T-helper 2 cell treated with Interferon-gamma antibody and Interleukin-4, amounts not matched to agents 5 μg/mL and 100 μg/mL, for 36 hours (primary cell): Measurements from ENCODE around the gene APOO.
"Not testable (repeated sequence)": the region's sequence is repeated elsewhere in the genome, so short reads cannot be mapped to it uniquely, and the experiment has no call there.

Source experiments
- DNase-seq: peaks from one replicate; pipeline ENCODE4 v3.0.0; 2021; ENCODE audit warnings: low spot score
- H3K27ac Mint-ChIP-seq: one replicate; pipeline ENCODE4 v1.8.0; 2021; ENCODE audit warnings: mild to moderate bottlenecking, mixed read lengths
- H3K27me3 Mint-ChIP-seq: one replicate; pipeline ENCODE4 v1.8.0; 2021; ENCODE audit warnings: low read depth, mixed read lengths
- H3K36me3 Mint-ChIP-seq: one replicate; pipeline ENCODE4 v1.8.0; 2021; ENCODE audit warnings: low read depth, mixed read lengths
- H3K4me1 Mint-ChIP-seq: one replicate; pipeline ENCODE4 v1.8.0; 2021; ENCODE audit warnings: low read depth, mixed read lengths
- H3K4me3 Mint-ChIP-seq: one replicate; pipeline ENCODE4 v1.8.0; 2022; ENCODE audit warnings: mild to moderate bottlenecking, moderate library complexity, mixed read lengths
- H3K9me3 Mint-ChIP-seq: one replicate; pipeline ENCODE4 v1.8.0; 2021; ENCODE audit warnings: mixed read lengths

The APOO gene

DNA sequence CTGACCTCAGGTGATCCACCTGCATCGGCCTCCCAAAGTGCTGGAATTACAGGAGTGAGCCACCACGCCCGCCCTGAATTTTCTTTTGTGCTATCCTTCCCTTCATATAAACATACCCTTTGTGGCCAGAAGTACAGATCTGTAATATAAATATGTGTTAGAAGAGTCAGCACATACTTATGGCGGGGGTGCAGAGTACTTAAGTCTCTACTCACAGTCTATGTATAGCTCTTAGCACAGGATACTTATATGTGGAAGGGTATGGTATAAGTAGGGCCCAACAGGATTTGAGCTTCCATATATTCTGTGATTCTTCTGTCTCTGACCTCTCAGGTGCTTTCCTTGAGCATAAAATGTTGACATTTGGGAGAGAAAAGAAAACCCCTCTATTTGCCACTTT is 18.3 kb upstream of the APOO start:
- Mint-ChIP-seq H3K27ac (no peak overlapping the region), H3K9me3 (no peaks in the 10 kb centered on the region), H3K4me3 (no peak overlapping the region), H3K36me3 (no peaks in the 10 kb centered on the region), H3K4me1 (peaks cover 7% of the 10 kb centered on the region), H3K27me3 (no peaks in the 10 kb centered on the region)
- no peak for DNase-seq

DNA sequence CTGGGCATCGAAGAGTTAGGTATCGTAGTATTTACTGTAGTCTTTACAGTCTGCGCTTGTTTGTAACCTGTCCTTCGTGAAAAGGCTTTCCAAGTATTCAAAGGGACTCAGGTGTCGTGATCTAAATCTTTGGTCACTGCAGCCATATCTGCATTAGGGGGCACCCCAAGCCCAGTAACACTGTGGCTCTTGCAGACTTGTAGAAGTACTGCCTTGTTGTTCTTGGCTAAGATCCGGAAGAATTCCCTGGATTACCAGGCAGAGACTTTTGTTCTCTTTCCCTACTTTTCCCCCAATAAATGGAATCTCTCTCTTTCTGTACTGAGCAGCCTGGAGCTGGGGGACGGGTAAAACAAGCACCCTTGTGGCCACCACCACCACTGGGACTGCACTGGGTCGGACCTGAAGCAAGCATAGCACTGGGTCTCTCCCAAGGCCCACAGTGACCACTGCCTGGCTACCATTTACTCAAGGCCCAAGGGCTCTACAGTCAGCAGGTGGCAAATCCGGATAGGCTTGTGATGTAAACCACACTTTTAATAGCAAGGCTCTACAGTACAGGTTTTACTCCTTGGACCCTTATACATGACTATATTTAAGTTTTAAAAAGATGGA is 12.1 kb upstream of the APOO start:
- Mint-ChIP-seq H3K4me1 (peaks cover 4% of the 10 kb centered on the region), H3K27ac (no peak overlapping the region), H3K9me3 (peaks cover 13% of the 10 kb centered on the region), H3K36me3 (peaks cover 7% of the 10 kb centered on the region), H3K4me3 (no peak overlapping the region), H3K27me3 (no peaks in the 10 kb centered on the region)
- no peak for DNase-seq

DNA sequence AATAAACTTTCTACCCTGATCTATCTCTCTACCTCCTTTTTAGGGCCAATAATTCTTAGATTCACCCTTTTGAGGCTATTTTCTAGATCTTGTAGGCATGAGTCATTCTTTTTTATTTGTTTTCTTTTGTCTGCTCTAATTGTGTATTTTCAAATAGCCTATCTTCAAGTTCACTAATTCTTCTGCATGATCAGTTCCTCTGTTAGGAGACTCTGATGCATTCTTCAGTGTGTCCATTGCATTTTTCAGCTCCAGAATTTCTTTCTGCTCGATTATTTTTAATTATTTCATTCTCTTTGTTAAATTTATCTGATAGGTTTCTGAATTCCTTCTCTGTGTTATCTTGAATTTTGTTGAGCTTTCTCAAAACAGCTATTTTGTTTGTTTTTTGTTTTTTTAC is 11.4 kb upstream of the APOO start:
- no peak overlapping the region for H3K27ac Mint-ChIP-seq
- H3K4me1 Mint-ChIP-seq: peaks cover 4% of the 10 kb centered on the region
- H3K4me3 Mint-ChIP-seq: no peak overlapping the region
- no peaks in the 10 kb centered on the region for H3K27me3 Mint-ChIP-seq
- no peak for DNase-seq
- peaks cover 7% of the 10 kb centered on the region for H3K36me3 Mint-ChIP-seq
- peaks cover 13% of the 10 kb centered on the region for H3K9me3 Mint-ChIP-seq

DNA sequence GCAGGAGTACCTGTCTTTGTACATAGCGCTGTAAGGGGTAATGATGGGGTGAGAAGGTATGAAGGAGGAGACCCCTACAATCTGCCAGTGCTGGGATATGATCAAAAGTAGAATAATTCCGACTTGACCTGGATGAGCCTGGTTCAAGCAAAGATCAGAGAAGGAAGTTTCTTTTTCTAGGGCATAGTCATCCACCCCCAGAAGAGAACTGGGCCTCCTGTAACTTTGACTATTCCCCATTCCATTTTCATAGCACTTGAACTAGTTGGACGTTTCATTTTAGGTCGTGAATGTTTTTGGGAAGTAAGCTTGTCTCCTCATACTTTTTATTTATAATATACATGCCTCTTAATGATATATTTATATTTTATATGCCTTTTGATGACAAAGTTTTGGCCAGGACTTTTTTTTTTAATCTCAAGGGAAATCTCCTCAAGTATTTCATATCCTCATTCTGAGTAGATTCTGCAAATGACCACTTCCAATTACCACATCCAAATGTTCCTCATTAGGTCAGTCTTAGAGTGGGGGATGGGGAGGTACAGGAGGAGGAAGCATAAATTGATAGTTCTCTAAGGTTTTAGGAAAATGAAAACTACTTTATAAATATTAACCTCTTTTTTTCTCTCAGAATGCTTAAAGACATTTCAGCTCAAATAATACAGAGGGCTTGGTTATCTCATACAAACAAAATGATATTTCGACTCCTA is 3.5 kb upstream of the APOO start:
- H3K9me3 Mint-ChIP-seq: no peaks in the 10 kb centered on the region
- no peak for DNase-seq
- no peak overlapping the region for H3K27ac Mint-ChIP-seq

DNA sequence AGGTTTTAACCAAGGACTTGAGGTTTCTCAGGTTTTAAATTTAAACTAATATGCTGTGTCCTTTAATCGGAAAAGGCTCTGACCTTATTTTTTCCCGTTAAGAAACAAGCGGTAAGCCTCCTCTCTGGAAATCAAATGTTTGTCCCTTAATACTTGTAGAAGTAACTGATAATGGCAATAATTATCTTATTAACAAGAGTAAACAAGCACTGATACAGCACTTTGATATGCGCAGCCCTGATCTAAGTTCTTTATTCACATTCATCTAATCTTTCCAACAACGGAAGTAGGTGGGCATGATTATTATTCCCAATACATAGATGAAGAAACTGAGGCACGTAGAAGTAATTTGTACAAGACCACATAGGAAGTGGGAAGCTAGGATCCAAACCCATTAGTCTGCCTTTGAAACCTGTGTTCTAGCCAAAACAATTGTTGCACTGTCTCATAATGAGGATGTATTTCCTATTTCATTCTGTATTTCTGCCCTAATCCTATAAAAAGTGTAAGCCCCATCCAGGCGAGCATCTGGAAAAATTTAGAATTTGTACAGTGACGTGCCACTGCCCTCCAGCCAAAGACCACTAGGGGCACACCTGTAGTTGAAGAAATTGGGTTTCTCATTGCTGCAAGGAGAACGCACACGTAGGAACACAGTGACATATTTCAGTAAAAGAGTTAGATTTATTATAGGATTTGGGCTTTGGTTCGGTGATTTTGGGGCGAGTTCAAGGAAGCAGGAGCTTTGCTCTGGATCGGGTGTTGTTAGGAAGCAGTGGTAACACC is 674 bp upstream of the APOO start:
- no peaks in the 10 kb centered on the region for H3K9me3 Mint-ChIP-seq
- no peaks in the 10 kb centered on the region for H3K36me3 Mint-ChIP-seq
- H3K27ac Mint-ChIP-seq: peak overlapping the region; percentile 74
- H3K27me3 Mint-ChIP-seq: no peaks in the 10 kb centered on the region
- H3K4me3 Mint-ChIP-seq: peak overlapping the region; percentile 79
- peaks cover 17% of the 10 kb centered on the region for H3K4me1 Mint-ChIP-seq
- no peak for DNase-seq

More for the DNA sequence above, 3.5 kb upstream of the APOO start:
- Mint-ChIP-seq H3K4me1 (peaks cover 16% of the 10 kb centered on the region), H3K4me3 (no peak overlapping the region), H3K27me3 (no peaks in the 10 kb centered on the region), H3K36me3 (no peaks in the 10 kb centered on the region)

DNA sequence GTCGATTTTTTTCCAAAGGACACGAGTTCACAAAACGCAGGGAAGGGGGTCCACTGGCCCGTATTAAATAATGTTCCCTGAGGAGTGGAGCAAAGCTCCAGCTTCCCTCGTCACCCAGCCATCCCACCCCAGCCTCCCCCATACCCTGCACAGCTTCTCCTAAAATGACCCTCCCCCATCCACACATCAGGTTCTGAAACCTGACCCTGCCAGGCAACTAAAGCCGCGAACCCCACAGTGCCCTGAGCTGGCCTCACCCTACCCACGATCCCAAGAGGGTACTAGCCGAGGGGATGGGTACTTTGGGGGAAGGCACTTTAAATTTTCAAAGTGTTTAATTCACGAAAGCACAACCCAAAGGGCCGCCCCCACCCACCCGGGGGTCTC is 634 bp downstream of the APOO start:
- H3K4me1 Mint-ChIP-seq: peaks cover 15% of the 10 kb centered on the region
- DNase-seq: no peak
- no peaks in the 10 kb centered on the region for H3K9me3 Mint-ChIP-seq
- peak overlapping the region; percentile 79 for H3K4me3 Mint-ChIP-seq
- H3K27me3 Mint-ChIP-seq: no peaks in the 10 kb centered on the region
- H3K36me3 Mint-ChIP-seq: no peaks in the 10 kb centered on the region
- peak overlapping the region; percentile 85 for H3K27ac Mint-ChIP-seq

DNA sequence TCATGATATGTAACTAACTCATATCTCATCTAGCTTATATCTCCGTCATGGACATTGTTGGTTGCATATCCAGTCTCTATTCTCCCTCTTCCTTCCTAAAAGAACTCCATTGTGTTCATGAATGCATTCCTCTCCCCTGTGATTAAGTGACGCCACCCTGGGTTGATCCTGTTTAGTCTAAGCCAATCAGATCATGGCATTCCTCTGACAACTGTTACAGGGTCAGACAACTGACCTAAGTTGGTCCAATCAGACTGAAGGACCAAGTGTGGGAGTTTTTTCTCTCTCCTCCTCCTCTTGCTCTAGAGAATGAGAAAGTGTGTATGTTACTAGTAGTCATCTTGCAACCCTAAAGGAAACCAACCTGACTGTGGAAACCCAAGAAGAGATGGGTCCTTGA is 3.6 kb downstream of the APOO start:
- H3K27me3 Mint-ChIP-seq: no peaks in the 10 kb centered on the region
- no peak for DNase-seq
- H3K4me1 Mint-ChIP-seq: peaks cover 15% of the 10 kb centered on the region
- no peak overlapping the region for H3K4me3 Mint-ChIP-seq
- no peaks in the 10 kb centered on the region for H3K36me3 Mint-ChIP-seq
- H3K9me3 Mint-ChIP-seq: no peaks in the 10 kb centered on the region
- no peak overlapping the region for H3K27ac Mint-ChIP-seq

DNA sequence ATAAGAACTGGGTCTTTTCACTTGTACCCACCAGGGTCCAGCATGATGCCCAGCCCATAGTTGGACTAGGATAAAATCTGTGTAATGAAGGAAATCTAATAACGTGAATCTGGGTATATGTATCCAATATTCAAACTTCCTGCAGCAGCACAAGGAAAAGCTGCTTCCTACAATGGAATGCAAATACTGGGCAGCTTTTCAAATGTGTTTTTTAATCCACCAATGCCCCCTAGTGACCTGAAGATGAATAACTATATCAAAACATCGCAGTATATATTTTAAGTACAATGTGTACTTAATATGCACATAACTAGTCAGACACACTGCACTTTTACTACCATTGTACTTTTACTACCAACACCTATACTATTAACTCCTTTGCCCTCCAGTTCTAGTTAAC is 5.3 kb downstream of the APOO start:
- Mint-ChIP-seq H3K9me3 (no peaks in the 10 kb centered on the region), H3K27ac (no peak overlapping the region), H3K4me3 (no peak overlapping the region), H3K27me3 (no peaks in the 10 kb centered on the region), H3K36me3 (no peaks in the 10 kb centered on the region), H3K4me1 (peaks cover 9% of the 10 kb centered on the region)
- no peak for DNase-seq

DNA sequence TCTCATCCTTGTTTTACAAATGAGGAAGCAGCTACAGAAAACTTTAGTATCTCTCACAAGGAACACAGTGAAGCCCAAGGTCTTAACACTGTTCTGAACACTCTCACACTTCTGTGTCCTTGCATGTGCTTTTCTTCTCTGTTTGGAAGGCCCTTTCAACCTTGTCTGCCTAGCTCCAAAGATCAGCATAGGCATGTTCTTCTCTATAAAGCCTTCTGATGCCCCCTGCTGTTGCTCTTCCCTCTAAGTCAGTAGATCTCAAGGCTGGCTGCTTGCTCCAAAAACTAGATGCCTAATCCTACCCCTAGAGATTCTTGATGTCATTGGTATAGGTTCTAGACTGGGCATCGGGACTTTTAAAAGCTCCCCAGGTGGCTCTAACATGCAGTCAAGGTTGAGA is 5.9 kb downstream of the APOO start:
- H3K4me1 Mint-ChIP-seq: peaks cover 9% of the 10 kb centered on the region
- no peaks in the 10 kb centered on the region for H3K36me3 Mint-ChIP-seq
- no peaks in the 10 kb centered on the region for H3K9me3 Mint-ChIP-seq
- H3K4me3 Mint-ChIP-seq: no peak overlapping the region
- H3K27ac Mint-ChIP-seq: no peak overlapping the region
- peak; percentile 20 for DNase-seq
- no peaks in the 10 kb centered on the region for H3K27me3 Mint-ChIP-seq

DNA sequence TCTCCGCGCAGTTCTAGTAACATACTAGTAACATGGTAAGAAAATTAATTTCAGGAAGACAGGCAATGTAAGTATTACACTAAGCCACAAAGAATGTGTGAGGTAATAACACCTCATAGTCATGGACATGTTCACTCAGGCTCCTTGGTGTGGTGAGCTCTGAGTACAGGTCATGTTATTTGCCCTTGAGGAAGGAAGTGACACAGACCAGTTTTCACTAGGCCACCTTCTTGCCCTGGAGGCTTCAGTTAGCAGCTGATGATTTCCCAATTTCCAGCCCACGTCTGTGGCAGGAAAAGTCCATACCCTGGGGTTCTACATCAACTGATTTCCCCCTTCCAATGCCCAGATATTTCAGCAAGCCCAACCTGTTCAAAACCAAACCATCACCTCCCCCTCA is 6.7 kb downstream of the APOO start:
- Mint-ChIP-seq H3K4me3 (no peak overlapping the region), H3K4me1 (peaks cover 3% of the 10 kb centered on the region), H3K36me3 (no peaks in the 10 kb centered on the region), H3K9me3 (no peaks in the 10 kb centered on the region), H3K27me3 (no peaks in the 10 kb centered on the region), H3K27ac (no peak overlapping the region)
- DNase-seq: no peak

DNA sequence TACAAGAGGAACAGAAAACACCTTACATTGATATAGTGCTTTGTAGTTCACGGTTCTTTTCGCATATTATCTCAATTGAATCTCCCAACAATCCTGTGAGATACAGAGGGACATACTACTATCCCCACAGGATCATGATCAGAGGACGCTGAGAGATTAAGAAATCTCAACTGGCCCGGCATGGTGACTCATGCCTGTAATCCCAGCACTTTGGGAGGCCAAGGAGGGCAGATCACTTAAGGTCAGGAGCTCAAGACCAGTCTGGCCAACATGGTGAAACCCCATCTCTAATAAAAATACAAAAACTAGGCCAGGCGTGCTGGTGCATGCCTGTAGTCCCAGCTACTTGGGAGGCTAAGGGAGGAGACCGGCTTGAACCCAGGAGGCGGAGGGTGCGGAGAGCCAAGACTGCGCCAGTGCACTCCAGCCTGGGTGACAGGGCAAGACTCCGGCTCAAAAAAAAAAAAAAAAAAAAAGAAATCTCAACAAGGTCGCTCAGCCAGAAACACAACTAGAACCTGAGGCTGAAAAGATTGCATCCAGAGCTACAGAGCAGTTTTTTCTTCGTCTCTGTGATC is 7.4 kb downstream of the APOO start:
- Mint-ChIP-seq H3K9me3 (no peaks in the 10 kb centered on the region), H3K27me3 (no peaks in the 10 kb centered on the region), H3K4me1 (peaks cover 3% of the 10 kb centered on the region), H3K4me3 (no peak overlapping the region), H3K36me3 (no peaks in the 10 kb centered on the region), H3K27ac (no peak overlapping the region)
- no peak for DNase-seq

DNA sequence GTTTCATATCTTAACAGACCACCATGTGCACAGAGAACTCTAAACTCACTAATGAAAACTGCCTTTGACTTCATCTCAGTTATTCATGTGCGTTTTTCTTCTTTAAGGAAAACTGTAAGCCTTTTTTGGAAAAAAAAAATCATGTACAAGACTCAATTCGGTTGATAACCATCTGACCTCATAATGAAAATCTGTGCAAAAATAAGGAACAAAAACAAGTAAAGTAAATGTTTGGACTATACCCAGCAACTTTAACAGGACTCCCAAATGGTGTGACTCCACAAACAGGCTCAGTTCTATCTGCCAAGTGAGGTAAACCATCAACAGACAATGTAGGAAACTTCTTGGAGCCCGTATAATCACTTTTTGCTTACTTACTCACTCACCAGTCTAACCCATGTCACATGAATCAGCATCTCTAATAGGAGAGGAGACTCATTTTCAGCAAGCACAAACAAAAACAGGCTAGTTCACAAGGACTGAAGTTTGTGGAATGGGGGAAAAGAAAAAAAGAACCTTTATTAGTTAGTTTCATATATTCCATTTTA is 9.3 kb downstream of the APOO start:
- Mint-ChIP-seq H3K27ac (no peak overlapping the region), H3K4me3 (no peak overlapping the region), H3K27me3 (no peaks in the 10 kb centered on the region), H3K4me1 (peaks cover 3% of the 10 kb centered on the region), H3K9me3 (no peaks in the 10 kb centered on the region), H3K36me3 (no peaks in the 10 kb centered on the region)
- DNase-seq: no peak

DNA sequence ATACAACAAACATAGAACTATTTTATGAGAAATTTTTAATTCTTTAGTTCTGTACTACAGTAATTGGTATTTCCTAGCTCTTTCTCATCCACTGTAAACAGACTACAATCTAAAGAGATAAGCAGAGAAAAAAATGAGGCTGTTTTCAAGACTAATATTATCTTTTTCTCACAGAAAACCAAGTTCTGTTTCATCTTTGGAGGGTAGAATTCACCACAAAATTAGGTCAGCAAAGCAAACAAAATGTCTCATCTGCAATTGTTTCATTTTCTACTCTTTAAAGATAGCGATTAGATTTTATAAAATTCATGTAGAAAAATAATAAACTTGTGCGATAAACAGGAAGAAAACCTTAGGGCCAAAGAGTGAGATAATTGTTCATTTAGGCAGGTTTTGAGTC is 10.8 kb downstream of the APOO start:
- H3K4me3 Mint-ChIP-seq: no peak overlapping the region
- H3K27ac Mint-ChIP-seq: no peak overlapping the region
- H3K4me1 Mint-ChIP-seq: peaks cover 3% of the 10 kb centered on the region
- H3K9me3 Mint-ChIP-seq: no peaks in the 10 kb centered on the region
- H3K27me3 Mint-ChIP-seq: no peaks in the 10 kb centered on the region
- DNase-seq: no peak
- H3K36me3 Mint-ChIP-seq: no peaks in the 10 kb centered on the region

DNA sequence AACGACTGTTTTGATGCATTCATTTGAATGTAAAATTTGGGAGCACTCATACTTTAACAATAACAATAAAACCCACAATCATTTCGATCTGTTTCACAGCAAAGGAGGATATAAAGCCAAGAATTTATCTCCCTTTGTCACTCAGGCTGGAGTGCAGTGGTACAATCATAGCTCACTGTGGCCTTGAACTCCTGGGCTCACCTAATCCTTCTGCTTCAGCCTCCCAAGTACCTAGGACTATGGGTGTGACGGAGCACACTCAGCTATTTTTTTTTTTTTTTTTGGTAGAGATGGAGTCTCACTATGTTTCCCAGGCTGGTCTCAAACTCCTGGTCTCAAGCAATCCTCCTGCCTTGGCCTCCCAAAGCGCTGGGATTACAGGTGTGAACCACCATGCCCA is 11.2 kb downstream of the APOO start:
- H3K4me1 Mint-ChIP-seq, H3K36me3 Mint-ChIP-seq, H3K27ac Mint-ChIP-seq, H3K9me3 Mint-ChIP-seq, H3K27me3 Mint-ChIP-seq, DNase-seq, H3K4me3 Mint-ChIP-seq: not testable (repeated sequence)
